Measurements from ENCODE around the gene MON1A. TPM values are rescaled to one million over a fixed set of nuclear protein-coding genes. Genes with fewer than 3 reads are reported as not detected.

Gene MON1A
- total and polyA plus RNA-seq, 2 experiments from 2014 or later = 6.4 to 12.1 TPM

GRCh38 chr3:49867400-49867799 lies 62.2 kb downstream of the MON1A start (continued):
- no peak for TF ChIP-seq REST (IDR thresholded peaks at IDR 0.05; ENCODE audit: unreplicated experiment)
- no peak for TF ChIP-seq STAT1 (IDR thresholded peaks at IDR 0.05; ENCODE audit: unreplicated experiment)
- no peak for TF ChIP-seq ZNF114 (CRISPR knock-in tag; IDR thresholded peaks at IDR 0.05)
- TF ChIP-seq CTCF (conservative IDR thresholded peaks at IDR 0.05; ENCODE audit: low read depth in 2 of 2) = no peak
- no peak for TF ChIP-seq ETS1 (IDR thresholded peaks at IDR 0.05)
- no peak for TF ChIP-seq NANOG (IDR thresholded peaks at IDR 0.05; ENCODE audit: borderline replicate concordance)

- H3K36me3 ChIP-seq (ENCODE audit: insufficient read depth) = no peaks in the 10 kb centered on the region; the same call in 1 of the 2 replicates
- no peaks in the 10 kb centered on the region for H3K27me3 ChIP-seq (ENCODE audit: insufficient read depth)
- peaks cover 7% of the 10 kb centered on the region for H3K36me3 Mint-ChIP-seq (ENCODE audit: low read depth)
- TF ChIP-seq CTCF (conservative IDR thresholded peaks at IDR 0.05; ENCODE audit: low read depth in 2 of 2) (no peak), EZH2phosphoT487 (IDR thresholded peaks at IDR 0.05; ENCODE audit: unreplicated experiment) (no peak)
- no peak for ATAC-seq
- H2AFZ ChIP-seq = no peak overlapping the region
- H3K4me1 ChIP-seq (ENCODE audit: insufficient read depth) = peaks cover 42% of the 10 kb centered on the region
- no peaks in the 10 kb centered on the region for H3K9me3 Mint-ChIP-seq
- peaks cover 5% of the 10 kb centered on the region; the same call in 1 of the 2 replicates for H4K20me1 ChIP-seq (replicated peaks; ENCODE audit: insufficient read depth)
- peaks cover 47% of the 10 kb centered on the region for H3K4me1 Mint-ChIP-seq
- H3K79me2 ChIP-seq (replicated peaks; ENCODE audit: insufficient read depth) = peaks cover 57% of the 10 kb centered on the region
- no peak overlapping the region for H3K27ac Mint-ChIP-seq
- H3K4me3 Mint-ChIP-seq = no peak overlapping the region
- H3K9me2 ChIP-seq (ENCODE audit: insufficient read depth) = no peaks in the 10 kb centered on the region
- no peak overlapping the region for H3K4me3 ChIP-seq
- DNase-seq (ENCODE audit: low spot score) = no peak
- H3F3A ChIP-seq (replicated peaks; ENCODE audit: low read depth) = 0 out of 2 replicates have a peak, but pooled peaks cover 8% of the 10 kb centered on the region
- H3K4me2 ChIP-seq = no peak overlapping the region
- peaks cover 13% of the 10 kb centered on the region for H3K27me3 Mint-ChIP-seq (ENCODE audit: insufficient read depth, low read depth, poor library complexity)
- H3K27ac ChIP-seq (ENCODE audit: low read depth) = 0 out of 2 replicates have a peak overlapping the region, but pooled peaks have one; percentile 39
Measured at GRCh38 chr3:49865198-49865784, 64.3 kb downstream of the MON1A start.

All from GM23338 (cell line).